Left kidney (tissue), 2 donors: ENCODE results near the gene DHX29. TPM values are rescaled to one million over a fixed set of nuclear protein-coding genes. Genes with fewer than 3 reads are reported as not detected.

Experiments used
- DNase-seq: peaks from one replicate; pipeline ENCODE4 v3.0.0-alpha.2; 2013
- polyA plus RNA-seq: library from polyadenylated mRNA; unstranded; fragments of 120-200 nt; gene quantifications from one replicate; pipeline ENCODE4 v1.2.1, GENCODE V29; 2013; ENCODE audit not compliant: insufficient read length

DHX29 gene
- polyA plus RNA-seq, 1 donor: 47.6 TPM

DNA sequence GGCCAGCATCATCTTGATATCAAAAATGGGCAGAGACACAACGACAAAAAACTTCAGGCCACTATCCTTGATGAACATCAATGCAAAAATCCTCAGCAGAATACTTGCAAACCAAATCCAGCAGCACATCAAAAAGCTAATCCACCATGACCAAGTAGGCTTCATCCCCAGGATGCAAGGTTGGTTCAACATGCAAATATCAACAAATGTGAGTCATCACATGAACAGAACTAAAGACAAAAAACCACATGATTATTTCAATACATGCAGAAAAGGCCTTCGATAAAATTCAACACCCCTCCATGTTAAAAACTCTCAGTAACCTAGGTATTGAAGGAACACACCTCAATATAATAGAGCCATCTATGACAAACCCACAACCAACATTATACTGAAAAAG lies 8.8 kb upstream of the DHX29 start:
- DNase-seq: no peak

GRCh38 chr5:55313870-55314617 lies 6.5 kb upstream of the DHX29 start:
- DNase-seq: no peak

DNA sequence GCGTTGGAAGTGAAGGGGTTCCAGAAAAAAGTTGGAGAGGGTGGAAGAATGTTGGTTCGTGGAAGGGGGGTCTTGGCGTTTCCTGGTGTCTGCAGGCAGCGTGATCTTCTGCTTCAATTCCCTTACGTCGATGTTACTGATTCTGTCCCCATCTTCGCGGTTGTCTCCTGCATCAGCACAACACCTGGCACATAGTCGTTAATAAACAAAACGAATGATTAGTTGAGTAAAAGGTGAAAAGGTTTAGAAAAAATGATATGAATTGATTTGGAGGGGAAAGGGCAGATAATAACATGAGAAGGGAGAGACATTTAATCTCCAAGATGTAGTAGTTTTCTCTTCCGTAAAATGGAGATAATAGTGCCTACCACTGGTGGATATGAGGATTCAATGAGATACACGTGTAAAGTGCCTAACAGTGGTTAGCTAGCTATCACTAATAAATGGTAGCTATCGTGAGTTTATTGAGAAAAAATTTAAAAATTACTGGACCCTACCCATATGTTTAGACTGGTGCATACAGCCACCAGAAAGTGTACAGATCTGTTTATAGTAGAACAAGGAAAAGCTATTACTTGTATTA lies 851 bp upstream of the DHX29 start:
- peak; percentile 31 for DNase-seq

GRCh38 chr5:55306641-55307382 lies 682 bp downstream of the DHX29 start:
- no peak for DNase-seq

DNA sequence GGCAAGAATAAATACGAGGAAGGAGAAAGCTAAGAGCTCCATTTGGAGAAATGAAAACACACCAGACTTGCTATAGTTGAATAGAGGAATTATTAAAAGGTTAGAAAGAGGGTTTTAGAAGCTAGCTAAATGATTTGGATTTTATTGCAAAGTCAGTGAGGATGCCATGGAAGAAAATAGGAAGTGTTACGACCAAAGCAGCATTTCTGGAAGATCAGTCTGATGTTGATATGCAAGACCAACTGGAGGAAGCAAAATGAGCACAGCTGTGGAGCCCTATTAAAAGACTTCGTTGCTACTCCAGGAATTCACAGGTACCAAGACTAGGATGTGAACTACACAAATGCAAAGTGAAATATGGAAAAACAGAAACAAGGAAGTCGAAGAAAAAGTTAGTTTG lies 2.1 kb downstream of the DHX29 start:
- no peak for DNase-seq

- no peak for DNase-seq
Observed at GRCh38 chr5:55304584-55304983, 2.9 kb downstream of the DHX29 start.

GRCh38 chr5:55303238-55303690 lies 4.2 kb downstream of the DHX29 start:
- DNase-seq: no peak

DNA sequence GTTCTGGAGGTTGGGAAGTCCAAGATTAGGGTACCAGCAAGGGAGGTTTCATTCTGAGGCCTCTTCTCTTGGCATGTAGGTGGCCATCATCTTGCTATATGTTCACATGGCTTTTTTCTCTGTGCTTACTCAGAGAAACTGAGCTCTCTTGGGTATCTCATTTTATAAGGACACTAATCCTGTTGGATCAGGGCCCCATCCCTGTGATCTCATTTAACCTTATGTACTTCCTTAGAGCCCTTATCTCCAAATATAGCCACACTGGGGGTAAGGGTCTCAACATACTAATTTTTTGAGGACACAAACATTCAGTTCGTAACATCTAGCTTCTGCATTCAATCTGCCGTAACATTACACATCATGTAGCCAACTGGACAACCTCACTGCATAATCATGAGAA lies 6.6 kb downstream of the DHX29 start:
- DNase-seq: no peak

DNA sequence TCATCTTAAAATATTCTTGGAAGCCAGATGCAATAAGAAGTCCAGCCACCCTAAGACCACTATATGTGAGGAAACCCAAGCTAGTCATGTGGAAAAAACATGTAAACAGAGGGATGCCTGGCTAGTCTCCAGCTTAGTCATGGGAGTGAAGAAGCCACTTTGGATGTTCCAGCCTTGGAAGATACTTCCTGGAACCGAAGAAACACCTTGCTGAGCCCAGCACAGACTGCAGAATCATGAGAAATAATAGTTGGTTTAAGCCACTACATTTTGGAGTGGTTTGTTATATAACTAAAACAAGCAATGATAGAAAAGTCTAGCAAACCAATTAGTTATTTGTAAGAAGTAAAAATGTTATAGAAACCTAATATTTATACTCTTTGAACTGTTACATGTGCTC lies 12.6 kb downstream of the DHX29 start:
- DNase-seq: no peak

- no peak for DNase-seq
Observed at GRCh38 chr5:55290991-55291390, 16.5 kb downstream of the DHX29 start.

GRCh38 chr5:55289808-55290207 lies 17.7 kb downstream of the DHX29 start:
- DNase-seq: no peak

- DNase-seq: no peak
Observed at GRCh38 chr5:55286411-55286933, 21.0 kb downstream of the DHX29 start.

GRCh38 chr5:55278778-55279177 lies 28.7 kb downstream of the DHX29 start:
- no peak for DNase-seq

DNA sequence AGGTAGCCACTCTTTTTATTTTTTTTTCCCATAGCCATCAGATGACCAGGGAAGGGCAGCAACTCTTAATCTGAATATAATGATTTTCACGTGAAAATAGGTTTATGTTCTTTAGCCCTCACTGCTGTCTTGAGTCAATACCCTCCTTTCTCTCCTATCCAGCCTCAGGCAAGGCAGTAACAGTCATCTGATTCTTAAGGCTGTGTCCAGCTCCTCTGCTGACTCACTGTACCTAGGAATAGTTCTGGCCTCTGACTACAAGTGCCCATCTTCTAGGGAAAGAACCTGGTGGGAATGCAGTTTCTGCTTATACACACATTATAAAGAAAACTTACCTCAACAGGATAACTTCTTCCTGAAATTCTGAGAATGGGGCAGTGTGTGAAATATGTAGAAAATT lies 30.7 kb downstream of the DHX29 start:
- DNase-seq: no peak

GRCh38 chr5:55258339-55258738 lies 49.2 kb downstream of the DHX29 start:
- DNase-seq: no peak

- DNase-seq: no peak
Observed at GRCh38 chr5:55254802-55255201, 52.7 kb downstream of the DHX29 start.

DNA sequence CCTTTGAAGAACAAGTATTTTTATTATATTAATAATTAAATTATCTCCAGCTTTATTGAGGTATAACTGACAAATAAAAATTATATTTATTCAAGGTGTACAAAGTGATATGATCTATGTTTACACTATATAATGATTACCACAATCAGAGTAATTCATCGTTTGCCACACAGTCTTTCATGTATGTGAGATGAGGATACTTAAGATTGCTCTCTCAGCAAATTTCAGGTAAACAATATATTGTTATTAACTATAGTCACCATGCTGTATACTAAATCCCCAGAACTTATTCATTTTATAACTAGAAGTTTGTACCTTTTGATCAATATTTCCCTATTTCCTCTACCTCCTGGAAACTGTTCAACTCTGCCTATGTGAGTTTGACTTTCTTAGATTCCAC lies 57.4 kb downstream of the DHX29 start:
- DNase-seq: no peak

DNA sequence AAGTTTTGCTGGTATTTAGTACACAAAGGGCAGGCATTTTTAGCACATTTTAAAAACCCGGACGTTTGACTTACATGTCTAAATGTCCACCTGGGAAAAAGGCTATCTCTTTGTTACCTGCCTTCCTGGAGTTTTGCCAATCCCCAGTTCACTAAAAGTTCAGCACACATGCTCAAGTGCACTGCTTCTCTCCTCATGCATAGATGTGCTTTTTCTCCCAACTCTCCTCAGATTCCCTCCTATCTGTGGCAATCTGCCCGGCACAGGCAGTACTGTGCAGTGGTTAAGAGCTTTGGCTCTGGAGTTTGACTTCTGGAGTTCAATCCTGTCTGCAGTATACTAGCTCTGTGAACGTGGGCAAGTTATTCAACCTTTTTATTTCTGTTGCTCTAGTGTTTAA lies 65.7 kb downstream of the DHX29 start:
- peak; percentile 19 for DNase-seq

GRCh38 chr5:55236800-55237199 lies 70.7 kb downstream of the DHX29 start:
- no peak for DNase-seq

- peak; percentile 31 for DNase-seq
Observed at GRCh38 chr5:55234121-55234700, 73.3 kb downstream of the DHX29 start.

DNA sequence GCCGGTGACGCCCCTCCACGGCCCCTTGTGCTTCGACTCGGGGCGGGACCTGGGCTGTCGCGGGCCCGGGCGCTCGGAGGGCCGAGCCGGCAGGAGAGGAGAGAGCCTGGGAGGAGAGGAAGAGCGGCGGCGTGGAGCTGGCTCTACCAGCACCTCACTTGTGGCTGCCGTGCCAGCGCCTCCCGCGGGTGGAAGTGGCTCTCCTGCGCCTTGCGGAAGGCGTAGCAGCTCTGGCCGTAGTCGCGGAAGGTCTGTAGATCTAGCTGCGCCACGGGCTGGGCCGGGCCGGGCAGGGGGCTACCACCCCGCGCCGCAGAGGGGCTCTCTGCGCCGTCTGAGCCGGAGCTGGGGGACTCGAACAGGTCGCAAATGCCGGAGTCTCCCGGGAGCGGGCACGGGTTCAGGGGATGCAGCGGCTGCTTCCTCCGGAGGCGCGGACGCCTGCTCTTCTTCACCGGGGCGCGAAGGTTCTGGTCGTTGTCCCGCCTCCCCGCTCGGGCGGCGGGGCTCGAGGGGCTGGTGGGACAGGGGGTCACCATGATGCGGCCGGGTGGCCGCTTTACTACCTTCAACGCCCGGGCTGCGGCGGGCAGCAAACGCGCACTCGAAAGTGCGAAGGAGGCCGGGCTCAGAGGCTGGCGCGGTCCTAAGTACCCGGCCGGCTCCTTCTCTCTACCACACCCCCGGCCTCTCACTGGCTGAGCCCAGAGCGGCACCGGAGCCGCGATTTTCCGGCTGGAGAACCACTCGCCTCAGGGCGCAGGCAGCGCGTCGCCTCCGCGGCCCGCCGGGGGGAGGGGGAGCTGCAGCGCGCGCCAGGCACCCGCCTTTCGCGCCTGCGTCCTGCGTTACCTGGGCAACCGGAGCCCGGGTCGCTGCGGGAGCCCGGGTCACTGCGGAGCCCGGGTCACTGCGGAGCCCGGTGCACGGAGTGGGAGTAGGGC lies 74.2 kb downstream of the DHX29 start, which contains the start of gene CCNO:
CCNO (minus strand) TSS at position 624 of the 944 bp plus-strand sequence; CDS start at position 539, 85 bp downstream.
- DNase-seq: peak; percentile 70
